Activated CD4-positive, alpha-beta T cell treated with anti-CD3 and anti-CD28 coated beads, Interleukin-2, Interleukin-6, amounts not matched to agents 100 ng/mL and 50 ng/mL, durations not matched to agents 16 hours and 8 hours (primary cell): ENCODE results near the gene PLD3.
"Not testable (repeated sequence)": the region's sequence is repeated elsewhere in the genome, so short reads cannot be mapped to it uniquely, and the experiment has no call there.

Experiments
- DNase-seq: peaks from one replicate; pipeline ENCODE4 v3.0.0-alpha.2; 2020

Gene PLD3

GRCh38 chr19:40366697-40367561, 18.4 kb downstream of the PLD3 start:
- no peak for DNase-seq

- no peak for DNase-seq
Measured at GRCh38 chr19:40367577-40368434, 19.3 kb downstream of the PLD3 start.

- DNase-seq = no peak
Measured at GRCh38 chr19:40369797-40370196, 21.3 kb downstream of the PLD3 start.

- not testable (repeated sequence) for DNase-seq
Measured at GRCh38 chr19:40370253-40370652, 21.8 kb downstream of the PLD3 start.

- DNase-seq = no peak
Measured at GRCh38 chr19:40370997-40371801, 22.7 kb downstream of the PLD3 start.

GRCh38 chr19:40371802-40372122, 23.3 kb downstream of the PLD3 start:
- no peak for DNase-seq

GRCh38 chr19:40374084-40374483, 25.6 kb downstream of the PLD3 start:
- no peak for DNase-seq

- no peak for DNase-seq
Measured at GRCh38 chr19:40376286-40376862, 27.9 kb downstream of the PLD3 start.

- no peak for DNase-seq
Measured at GRCh38 chr19:40377876-40378385, 29.4 kb downstream of the PLD3 start.

- no peak for DNase-seq
Measured at GRCh38 chr19:40378509-40378908, 30.0 kb downstream of the PLD3 start.

GRCh38 chr19:40379446-40380198, 31.1 kb downstream of the PLD3 start:
- DNase-seq = no peak

- DNase-seq = no peak
Measured at GRCh38 chr19:40380199-40381037, 31.9 kb downstream of the PLD3 start.

- DNase-seq = no peak
Measured at GRCh38 chr19:40381321-40381720, 32.8 kb downstream of the PLD3 start.

- no peak for DNase-seq
Measured at GRCh38 chr19:40383668-40384248, 35.3 kb downstream of the PLD3 start.

- DNase-seq = no peak
Measured at GRCh38 chr19:40387155-40387554, 38.7 kb downstream of the PLD3 start.

- DNase-seq = no peak
Measured at GRCh38 chr19:40388481-40388880, 40.0 kb downstream of the PLD3 start.

GRCh38 chr19:40389404-40390083, 41.0 kb downstream of the PLD3 start:
- DNase-seq = no peak

- DNase-seq = no peak
Measured at GRCh38 chr19:40390084-40390742, 41.7 kb downstream of the PLD3 start, which contains the start of gene HIPK4. Gene HIPK4, minus strand, starts transcription at chr19:40390181. Its CDS starts 279 bp downstream, at chr19:40389902.

GRCh38 chr19:40392123-40392522, 43.6 kb downstream of the PLD3 start:
- DNase-seq = no peak
